Panc1 (cell line): ENCODE results near the gene NOS3. TPM values are rescaled to one million over a fixed set of nuclear protein-coding genes. Genes with fewer than 3 reads are reported as not detected.

ENCODE experiments used
- ATAC-seq: fragments of 200-7000 bp; cut with Tn5 transposase; 2 replicates; pipeline ENCODE4 v1.9.1; 2020; ENCODE audit warnings: mild to moderate bottlenecking, moderate library complexity
- BruUV-seq: library from RNA; stranded (reverse); fragments of 400-500 nt; replicated peaks from 2 replicates; lab custom pipeline; 2021; lab: Mats Ljungman, UMichigan
- CTCF ChIA-PET: fragments of 300-600 bp; sonication (Branson Sonifier 250); formaldehyde crosslinking; loops from one replicate; lab custom pipeline; 2022; ENCODE audit warnings: antibody characterized with exemption; lab: Charles Lee
- POLR2A ChIA-PET: fragments of 300-600 bp; sonication (Branson Sonifier 250); formaldehyde crosslinking; loops from one replicate; lab custom pipeline; 2022; ENCODE audit warnings: antibody characterized with exemption; lab: Charles Lee
- DNase-seq: peaks from one replicate; pipeline ENCODE4 v3.0.0-alpha.2; 2010; ENCODE audit warnings: low read depth, low spot score
- H3K27ac ChIP-seq: 2 replicates; pipeline ENCODE4 v1.5.1; 2011; ENCODE audit warnings: mild to moderate bottlenecking, low read length, inconsistent platforms
- H3K27me3 ChIP-seq: fragments of 200-500 bp; sonication (Bioruptor generic); 2 replicates; pipeline ENCODE4 v1.6.0; 2014; ENCODE audit warnings: low read length, inconsistent platforms; ENCODE audit not compliant: control insufficient read depth, insufficient read depth
- H3K36me3 ChIP-seq: fragments of 200-500 bp; sonication (Bioruptor generic); 2 replicates; pipeline ENCODE4 v1.5.1; 2014; ENCODE audit warnings: inconsistent platforms, mild to moderate bottlenecking, low read length, moderate library complexity; ENCODE audit not compliant: control insufficient read depth, insufficient read depth
- H3K4me1 ChIP-seq: 2 replicates; pipeline ENCODE4 v1.5.1; 2011; ENCODE audit warnings: inconsistent platforms, mild to moderate bottlenecking, low read length, moderate library complexity; ENCODE audit not compliant: control insufficient read depth, insufficient read depth
- H3K4me3 ChIP-seq, 2 experiments: 2 replicates each; pipeline ENCODE4 v1.5.1; 2011 to 2012; ENCODE audit warnings: low read depth in 2 of 2, low read length in 2 of 2, mild to moderate bottlenecking in 2 of 2, inconsistent platforms in 1 of 2, moderate library complexity in 1 of 2
- H3K9me3 ChIP-seq: fragments of 200-500 bp; sonication (Bioruptor generic); 2 replicates; pipeline ENCODE4 v1.5.1; 2014; ENCODE audit warnings: low read depth, mild to moderate bottlenecking, inconsistent platforms, low read length, moderate library complexity; ENCODE audit not compliant: control insufficient read depth, insufficient read depth
- POLR2AphosphoS5 ChIP-seq: IDR thresholded peaks from 2 replicates; pipeline ENCODE4 v1.6.1; 2012; ENCODE audit warnings: mild to moderate bottlenecking, low read depth, low read length, moderate library complexity
- SIN3A ChIP-seq: IDR thresholded peaks from 2 replicates; pipeline ENCODE4 v1.6.1; 2012; ENCODE audit warnings: low read depth, mild to moderate bottlenecking, low read length, moderate library complexity, borderline replicate concordance; ENCODE audit not compliant: insufficient read depth
- TCF7L2 ChIP-seq: IDR thresholded peaks from 2 replicates; pipeline ENCODE4 v1.6.1; 2011; ENCODE audit warnings: mild to moderate bottlenecking, low read depth, low read length, inconsistent platforms
- in situ Hi-C: cut with HindIII; loops from 2 replicates; pipeline ENCODE4 v1.10.0; 2016; ENCODE audit warnings: low sequenced_read_pairs, low pct_unique_long_range_greater_than_20kb
- intact Hi-C: fragments of 100-400 bp; cut with micrococcal nuclease; formaldehyde crosslinking; loops from one replicate; pipeline ENCODE4 v1.10.0; 2022; ENCODE audit not compliant: unreplicated experiment
- total RNA-seq: library from RNA; stranded (reverse); gene quantifications from one replicate; pipeline ENCODE4 v1.2.1, GENCODE V29; 2021; ENCODE audit not compliant: unreplicated experiment
- TF ChIP-seq, protein P1 (sequence below), 2 experiments: IDR thresholded peaks; 2 replicates each; pipeline ENCODE4 v1.6.1; 2011 to 2012; ENCODE audit warnings: low read depth in 2 of 2, control low read depth in 1 of 2, low read length in 1 of 2, mild to moderate bottlenecking in 1 of 2, moderate library complexity in 1 of 2; ENCODE audit not compliant: insufficient read depth in 1 of 2
- TF ChIP-seq, protein P2 (sequence below): fragments of 450-650 bp; IDR thresholded peaks from 2 replicates; pipeline ENCODE4 v1.5.1; 2017; ENCODE audit warnings: mild to moderate bottlenecking

The NOS3 gene
- total RNA-seq, 1 experiment from 2014 or later, result 3.1 TPM

DNA sequence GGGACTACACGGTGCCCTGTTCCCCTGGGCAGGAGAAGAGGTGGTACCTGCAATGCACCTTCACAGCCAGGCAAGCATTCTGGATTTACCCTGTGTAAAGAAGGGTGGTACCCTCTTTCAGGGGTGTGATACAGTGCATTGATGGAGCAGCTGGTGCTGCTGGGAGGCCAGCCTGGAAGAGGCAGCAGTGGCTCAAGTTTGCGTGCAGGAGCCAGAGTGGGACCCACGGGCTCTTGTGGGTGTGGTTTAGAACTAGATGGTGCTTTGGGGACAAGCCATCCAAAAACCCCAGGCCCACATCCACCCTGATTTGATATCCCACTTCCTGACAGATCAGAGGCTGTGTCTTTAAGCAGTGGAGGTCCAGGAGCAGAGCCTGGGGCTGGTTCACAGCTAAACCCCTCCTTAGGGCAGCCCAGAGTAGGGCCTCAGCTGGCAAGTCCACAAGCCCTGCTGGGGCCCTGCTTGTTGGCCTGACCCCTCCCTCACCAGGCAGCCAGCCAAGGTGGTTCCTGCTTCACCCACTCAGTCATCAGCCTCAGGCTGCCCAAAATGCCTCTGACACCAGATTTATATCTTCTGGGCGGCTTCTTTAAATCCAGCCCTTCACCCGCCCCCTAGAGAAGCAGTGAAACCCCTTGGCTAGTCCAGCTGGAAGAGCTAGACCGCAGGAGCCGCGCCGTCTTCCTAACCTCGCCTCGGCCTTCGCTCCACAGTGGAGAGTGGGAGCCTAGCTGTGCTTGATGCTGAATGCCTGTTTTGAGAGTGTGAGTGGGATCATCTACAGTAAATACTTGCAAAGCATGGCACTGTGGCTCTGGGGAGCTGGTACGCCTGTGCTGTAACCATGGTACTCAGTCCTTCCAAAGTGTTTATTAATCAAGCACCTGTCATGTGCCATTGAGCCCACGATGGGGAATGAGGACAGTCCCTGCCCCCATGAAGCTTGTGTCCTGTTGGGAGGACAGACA is 56.1 kb downstream of the NOS3 start:
- ChIA-PET POLR2A (no interaction called here), CTCF (no interaction called here)
- H3K27me3 ChIP-seq, result no peaks in the 10 kb centered on the region
- BruUV-seq, result no TSS peak
- in situ Hi-C loops (no loop called here), intact Hi-C loops (no loop called here)
- no peak overlapping the region for H3K4me3 ChIP-seq
- no peaks in the 10 kb centered on the region for H3K36me3 ChIP-seq
- ATAC-seq (peak; percentile 6; the same call in 1 of the 2 replicates), DNase-seq (no peak)
- H3K27ac ChIP-seq, result no peak overlapping the region
- no peaks in the 10 kb centered on the region for H3K9me3 ChIP-seq
- no peaks in the 10 kb centered on the region for H3K4me1 ChIP-seq
- TF ChIP-seq, protein P1, sequence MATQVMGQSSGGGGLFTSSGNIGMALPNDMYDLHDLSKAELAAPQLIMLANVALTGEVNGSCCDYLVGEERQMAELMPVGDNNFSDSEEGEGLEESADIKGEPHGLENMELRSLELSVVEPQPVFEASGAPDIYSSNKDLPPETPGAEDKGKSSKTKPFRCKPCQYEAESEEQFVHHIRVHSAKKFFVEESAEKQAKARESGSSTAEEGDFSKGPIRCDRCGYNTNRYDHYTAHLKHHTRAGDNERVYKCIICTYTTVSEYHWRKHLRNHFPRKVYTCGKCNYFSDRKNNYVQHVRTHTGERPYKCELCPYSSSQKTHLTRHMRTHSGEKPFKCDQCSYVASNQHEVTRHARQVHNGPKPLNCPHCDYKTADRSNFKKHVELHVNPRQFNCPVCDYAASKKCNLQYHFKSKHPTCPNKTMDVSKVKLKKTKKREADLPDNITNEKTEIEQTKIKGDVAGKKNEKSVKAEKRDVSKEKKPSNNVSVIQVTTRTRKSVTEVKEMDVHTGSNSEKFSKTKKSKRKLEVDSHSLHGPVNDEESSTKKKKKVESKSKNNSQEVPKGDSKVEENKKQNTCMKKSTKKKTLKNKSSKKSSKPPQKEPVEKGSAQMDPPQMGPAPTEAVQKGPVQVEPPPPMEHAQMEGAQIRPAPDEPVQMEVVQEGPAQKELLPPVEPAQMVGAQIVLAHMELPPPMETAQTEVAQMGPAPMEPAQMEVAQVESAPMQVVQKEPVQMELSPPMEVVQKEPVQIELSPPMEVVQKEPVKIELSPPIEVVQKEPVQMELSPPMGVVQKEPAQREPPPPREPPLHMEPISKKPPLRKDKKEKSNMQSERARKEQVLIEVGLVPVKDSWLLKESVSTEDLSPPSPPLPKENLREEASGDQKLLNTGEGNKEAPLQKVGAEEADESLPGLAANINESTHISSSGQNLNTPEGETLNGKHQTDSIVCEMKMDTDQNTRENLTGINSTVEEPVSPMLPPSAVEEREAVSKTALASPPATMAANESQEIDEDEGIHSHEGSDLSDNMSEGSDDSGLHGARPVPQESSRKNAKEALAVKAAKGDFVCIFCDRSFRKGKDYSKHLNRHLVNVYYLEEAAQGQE (IDR thresholded peaks at IDR 0.05; ENCODE audit: insufficient read depth in 1 of 2, low read depth in 2 of 2, low read length in 1 of 2), result no peak
- no peak for TF ChIP-seq TCF7L2
- TF ChIP-seq, protein P2, sequence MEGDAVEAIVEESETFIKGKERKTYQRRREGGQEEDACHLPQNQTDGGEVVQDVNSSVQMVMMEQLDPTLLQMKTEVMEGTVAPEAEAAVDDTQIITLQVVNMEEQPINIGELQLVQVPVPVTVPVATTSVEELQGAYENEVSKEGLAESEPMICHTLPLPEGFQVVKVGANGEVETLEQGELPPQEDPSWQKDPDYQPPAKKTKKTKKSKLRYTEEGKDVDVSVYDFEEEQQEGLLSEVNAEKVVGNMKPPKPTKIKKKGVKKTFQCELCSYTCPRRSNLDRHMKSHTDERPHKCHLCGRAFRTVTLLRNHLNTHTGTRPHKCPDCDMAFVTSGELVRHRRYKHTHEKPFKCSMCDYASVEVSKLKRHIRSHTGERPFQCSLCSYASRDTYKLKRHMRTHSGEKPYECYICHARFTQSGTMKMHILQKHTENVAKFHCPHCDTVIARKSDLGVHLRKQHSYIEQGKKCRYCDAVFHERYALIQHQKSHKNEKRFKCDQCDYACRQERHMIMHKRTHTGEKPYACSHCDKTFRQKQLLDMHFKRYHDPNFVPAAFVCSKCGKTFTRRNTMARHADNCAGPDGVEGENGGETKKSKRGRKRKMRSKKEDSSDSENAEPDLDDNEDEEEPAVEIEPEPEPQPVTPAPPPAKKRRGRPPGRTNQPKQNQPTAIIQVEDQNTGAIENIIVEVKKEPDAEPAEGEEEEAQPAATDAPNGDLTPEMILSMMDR, result no peak
- TF ChIP-seq POLR2AphosphoS5, result no peak
- no peak for TF ChIP-seq SIN3A

DNA sequence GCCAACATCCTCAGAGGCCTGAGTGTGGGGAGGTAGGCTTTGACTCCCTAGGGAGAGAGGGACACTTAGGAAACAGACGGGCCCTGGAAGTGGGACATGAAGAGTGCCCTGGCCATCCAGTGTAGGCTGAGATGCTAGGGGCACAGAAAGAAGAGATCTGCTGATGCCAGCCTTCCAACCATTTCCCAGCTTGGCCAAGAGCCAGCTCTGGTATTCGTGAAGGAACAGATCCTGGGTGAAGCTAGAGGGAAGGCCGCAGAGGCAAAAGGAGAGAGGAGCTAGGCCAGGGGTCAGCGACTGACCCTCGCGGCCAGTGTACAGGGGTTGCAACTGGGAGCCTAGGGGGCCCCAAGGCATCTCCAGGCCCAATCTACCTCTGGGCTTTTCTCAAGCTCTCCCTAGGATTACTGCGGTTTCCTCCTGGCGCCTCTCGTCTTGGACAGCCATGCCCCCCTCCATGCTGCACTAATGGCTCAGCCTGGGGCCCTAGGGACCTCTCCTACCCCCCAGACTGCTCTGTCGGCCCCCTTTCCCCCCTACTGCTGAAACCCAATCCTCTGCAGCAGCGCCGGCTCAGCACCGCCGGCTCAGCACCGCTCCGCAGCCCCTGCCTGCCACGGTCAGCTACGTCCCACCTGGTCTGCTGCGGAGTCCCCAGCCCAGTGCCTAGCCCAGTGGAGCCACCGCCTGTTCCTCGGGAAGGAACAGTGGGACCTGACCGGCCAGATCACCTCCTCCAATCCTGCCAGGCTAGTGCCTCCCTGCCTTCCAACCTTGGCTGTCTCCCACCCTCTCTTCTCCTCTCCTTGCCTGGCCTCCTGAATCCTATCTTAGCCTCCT is 57.4 kb downstream of the NOS3 start, which contains the start of gene ASIC3:
ASIC3 (plus strand) TSS at position 556 of the 840 bp plus-strand sequence. CDS start 355 bp downstream, outside the sequence.
- no peaks in the 10 kb centered on the region for H3K4me1 ChIP-seq
- no peak for ATAC-seq
- BruUV-seq, result no TSS peak
- H3K27me3 ChIP-seq, result no peaks in the 10 kb centered on the region
- in situ Hi-C loops, result no loop called here
- ChIA-PET CTCF (no interaction called here), POLR2A (no interaction called here)
- H3K36me3 ChIP-seq, result no peaks in the 10 kb centered on the region
- H3K9me3 ChIP-seq, result no peaks in the 10 kb centered on the region
- H3K27ac ChIP-seq, result no peak within 1 kb of the TSS
- no peak within 1 kb of the TSS for H3K4me3 ChIP-seq
- intact Hi-C loops, result no loop called here
- DNase-seq, result no peak
- TF ChIP-seq SIN3A (no peak), TCF7L2 (no peak), POLR2AphosphoS5 (no peak)
- TF ChIP-seq, protein P1 (IDR thresholded peaks at IDR 0.05; ENCODE audit: insufficient read depth in 1 of 2, low read depth in 2 of 2, low read length in 1 of 2), result no peak
- TF ChIP-seq, protein P2, result no peak
